ENCODE measurements around the gene MLKL. TPM values are rescaled to one million over a fixed set of nuclear protein-coding genes. Genes with fewer than 3 reads are reported as not detected.

The MLKL gene
- polyA plus RNA-seq, 3 donors: 33.6 to 136 (median 37.8) TPM

GRCh38 chr16:74709441-74709877 lies 8.8 kb upstream of the MLKL start:
- peak overlapping the region in 1 of 2 donors; percentile 21 for H3K4me3 Mint-ChIP-seq
- DNase-seq: peak; percentile 80 to 92 (median 90)
- Histone ChIP-seq H3K36me3 (replicated peaks in 1 of 2; ENCODE audit: control insufficient read depth in 1 of 2, insufficient read depth in 2 of 2, low read length in 2 of 2) (no peaks in the 10 kb centered on the region), H3K9ac (ENCODE audit: insufficient read depth, low read length, poor library complexity, severe bottlenecking) (no peak overlapping the region), H3K4me3 (replicated peaks in 1 of 3; ENCODE audit: low read depth in 2 of 3, low read length in 3 of 3) (no peak overlapping the region), H3K27ac (ENCODE audit: low read depth in 1 of 2, low read length in 2 of 2) (peak overlapping the region in 1 of 2 donors; percentile 30), H3K79me2 (ENCODE audit: insufficient read depth, low read length) (no peaks in the 10 kb centered on the region), H2AFZ (ENCODE audit: insufficient read depth, low read depth, low read length, poor library complexity, severe bottlenecking) (peak overlapping the region; percentile 43), H3K4me2 (replicated peaks; ENCODE audit: extremely low read depth, low read length, poor library complexity, severe bottlenecking) (peak overlapping the region; percentile 41), H3K4me1 (ENCODE audit: control insufficient read depth in 1 of 2, insufficient read depth in 2 of 2, low read length in 2 of 2) (peaks cover 16 to 24% of the 10 kb centered on the region in 2 donors), H3K27me3 (ENCODE audit: control insufficient read depth in 2 of 2, insufficient read depth in 2 of 2, low read length in 2 of 2) (no peaks in the 10 kb centered on the region), H4K20me1 (ENCODE audit: insufficient read depth, low read length) (no peaks in the 10 kb centered on the region), H3K9me3 (replicated peaks in 1 of 2; ENCODE audit: control insufficient read depth in 1 of 2, insufficient read depth in 1 of 2, low read length in 2 of 2) (no peaks in the 10 kb centered on the region)
- no peaks in the 10 kb centered on the region for H3K36me3 Mint-ChIP-seq
- peaks cover 24% of the 10 kb centered on the region for H3K4me1 Mint-ChIP-seq
- H3K27me3 Mint-ChIP-seq (ENCODE audit: low read depth in 3 of 3): peaks cover 0 to 1% (median 0%) of the 10 kb centered on the region in 3 donors
- peak overlapping the region; percentile 17 to 85 (median 68) for H3K27ac Mint-ChIP-seq
- TF ChIP-seq, protein P1, sequence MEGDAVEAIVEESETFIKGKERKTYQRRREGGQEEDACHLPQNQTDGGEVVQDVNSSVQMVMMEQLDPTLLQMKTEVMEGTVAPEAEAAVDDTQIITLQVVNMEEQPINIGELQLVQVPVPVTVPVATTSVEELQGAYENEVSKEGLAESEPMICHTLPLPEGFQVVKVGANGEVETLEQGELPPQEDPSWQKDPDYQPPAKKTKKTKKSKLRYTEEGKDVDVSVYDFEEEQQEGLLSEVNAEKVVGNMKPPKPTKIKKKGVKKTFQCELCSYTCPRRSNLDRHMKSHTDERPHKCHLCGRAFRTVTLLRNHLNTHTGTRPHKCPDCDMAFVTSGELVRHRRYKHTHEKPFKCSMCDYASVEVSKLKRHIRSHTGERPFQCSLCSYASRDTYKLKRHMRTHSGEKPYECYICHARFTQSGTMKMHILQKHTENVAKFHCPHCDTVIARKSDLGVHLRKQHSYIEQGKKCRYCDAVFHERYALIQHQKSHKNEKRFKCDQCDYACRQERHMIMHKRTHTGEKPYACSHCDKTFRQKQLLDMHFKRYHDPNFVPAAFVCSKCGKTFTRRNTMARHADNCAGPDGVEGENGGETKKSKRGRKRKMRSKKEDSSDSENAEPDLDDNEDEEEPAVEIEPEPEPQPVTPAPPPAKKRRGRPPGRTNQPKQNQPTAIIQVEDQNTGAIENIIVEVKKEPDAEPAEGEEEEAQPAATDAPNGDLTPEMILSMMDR (IDR thresholded peaks at IDR 0.05): peak; percentile 97
- WGBS (ENCODE audit: insufficient coverage): 0% methylated on average over 4 of the region's 6 CpGs
- intact Hi-C loops (cut with micrococcal nuclease): loop anchor here in 1 of 2 donors (10.0 kb wide), 2 partner anchors 225 to 275 kb away; partner anchors contain the start of gene WDR59
- H3K9me3 Mint-ChIP-seq: no peaks in the 10 kb centered on the region

- H2AFZ ChIP-seq (ENCODE audit: insufficient read depth, low read depth, low read length, poor library complexity, severe bottlenecking): peak overlapping the region; percentile 77
- peaks cover 35% of the 10 kb centered on the region for H4K20me1 ChIP-seq (ENCODE audit: insufficient read depth, low read length)
- H3K9ac ChIP-seq (ENCODE audit: insufficient read depth, low read length, poor library complexity, severe bottlenecking): peak overlapping the region; percentile 81
- Mint-ChIP-seq H3K9me3 (peaks cover 0 to 1% (median 0%) of the 10 kb centered on the region in 7 donors), H3K27me3 (ENCODE audit: low read depth in 3 of 3) (no peaks in the 10 kb centered on the region), H3K4me1 (peaks cover 68% of the 10 kb centered on the region), H3K4me3 (peak overlapping the region; percentile 98 to 100), H3K27ac (peak overlapping the region; percentile 96 to 99 (median 99)), H3K36me3 (peaks cover 15 to 23% of the 10 kb centered on the region in 2 donors)
- H3K4me1 ChIP-seq (ENCODE audit: control insufficient read depth in 1 of 2, insufficient read depth in 2 of 2, low read length in 2 of 2): peaks cover 69 to 77% of the 10 kb centered on the region in 2 donors
- TF ChIP-seq, protein P1 (IDR thresholded peaks at IDR 0.05): no peak
- H3K4me2 ChIP-seq (replicated peaks; ENCODE audit: extremely low read depth, low read length, poor library complexity, severe bottlenecking): peak overlapping the region; percentile 95
- DNase-seq: peak in 2 of 3 donors; percentile 53 to 54
- no peaks in the 10 kb centered on the region for H3K9me3 ChIP-seq (replicated peaks in 1 of 2; ENCODE audit: control insufficient read depth in 1 of 2, insufficient read depth in 1 of 2, low read length in 2 of 2)
- 0% methylated on average over 16 of the region's 16 CpGs for WGBS (ENCODE audit: insufficient coverage)
- intact Hi-C loops (cut with micrococcal nuclease): loop anchor here in 1 of 2 donors (5.0 to 10.0 kb wide), 3 partner anchors 93 to 285 kb away; partner anchors contain the start of genes GLG1 and WDR59
- peak overlapping the region; percentile 69 to 94 (median 92) for H3K4me3 ChIP-seq (replicated peaks in 1 of 3; ENCODE audit: low read depth in 2 of 3, low read length in 3 of 3)
- H3K79me2 ChIP-seq (ENCODE audit: insufficient read depth, low read length): peaks cover 49% of the 10 kb centered on the region
- H3K27ac ChIP-seq (ENCODE audit: low read depth in 1 of 2, low read length in 2 of 2): peak overlapping the region; percentile 94 to 96
- no peaks in the 10 kb centered on the region for H3K27me3 ChIP-seq (ENCODE audit: control insufficient read depth in 2 of 2, insufficient read depth in 2 of 2, low read length in 2 of 2)
- peaks cover 13% of the 10 kb centered on the region in 2 donors for H3K36me3 ChIP-seq (replicated peaks in 1 of 2; ENCODE audit: control insufficient read depth in 1 of 2, insufficient read depth in 2 of 2, low read length in 2 of 2)
Measured at GRCh38 chr16:74700116-74700437, 585 bp downstream of the MLKL start.
